ENCODE results near the gene RFPL4A. TPM values are rescaled to one million over a fixed set of nuclear protein-coding genes. Genes with fewer than 3 reads are reported as not detected.

RFPL4A gene
- total RNA-seq, 1 donor from 2014 or later, result not detected

DNA sequence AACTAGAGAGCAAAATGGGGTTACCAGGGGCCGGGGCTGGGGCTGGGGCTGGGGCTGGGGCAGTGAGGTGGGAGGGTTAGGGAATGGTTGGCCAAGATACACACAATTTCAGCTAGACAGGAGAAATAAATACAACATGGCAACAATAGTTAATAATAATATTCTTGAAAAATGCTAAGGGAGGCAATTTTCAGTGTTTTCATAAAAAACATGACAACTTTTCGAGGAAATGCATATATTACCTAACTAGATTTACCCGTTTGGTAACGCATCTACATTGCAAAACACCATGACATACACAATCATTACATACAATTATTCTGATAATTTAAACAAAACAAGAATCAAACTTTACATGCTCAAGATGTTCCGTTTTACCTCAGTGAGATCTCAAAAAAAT lies 22.2 kb downstream of the RFPL4A start:
- Histone ChIP-seq H3K36me3 (no peaks in the 10 kb centered on the region), H3K27me3 (ENCODE audit: low read depth) (peaks cover 67% of the 10 kb centered on the region), H3K4me3 (no peak overlapping the region), H3K4me1 (no peaks in the 10 kb centered on the region), H3K9me3 (replicated peaks) (no peaks in the 10 kb centered on the region), H3K27ac (replicated peaks) (no peak overlapping the region)
- intact Hi-C loops (cut with micrococcal nuclease), result no loop called here
- DNase-seq, result no peak
- TF ChIP-seq, protein P1, sequence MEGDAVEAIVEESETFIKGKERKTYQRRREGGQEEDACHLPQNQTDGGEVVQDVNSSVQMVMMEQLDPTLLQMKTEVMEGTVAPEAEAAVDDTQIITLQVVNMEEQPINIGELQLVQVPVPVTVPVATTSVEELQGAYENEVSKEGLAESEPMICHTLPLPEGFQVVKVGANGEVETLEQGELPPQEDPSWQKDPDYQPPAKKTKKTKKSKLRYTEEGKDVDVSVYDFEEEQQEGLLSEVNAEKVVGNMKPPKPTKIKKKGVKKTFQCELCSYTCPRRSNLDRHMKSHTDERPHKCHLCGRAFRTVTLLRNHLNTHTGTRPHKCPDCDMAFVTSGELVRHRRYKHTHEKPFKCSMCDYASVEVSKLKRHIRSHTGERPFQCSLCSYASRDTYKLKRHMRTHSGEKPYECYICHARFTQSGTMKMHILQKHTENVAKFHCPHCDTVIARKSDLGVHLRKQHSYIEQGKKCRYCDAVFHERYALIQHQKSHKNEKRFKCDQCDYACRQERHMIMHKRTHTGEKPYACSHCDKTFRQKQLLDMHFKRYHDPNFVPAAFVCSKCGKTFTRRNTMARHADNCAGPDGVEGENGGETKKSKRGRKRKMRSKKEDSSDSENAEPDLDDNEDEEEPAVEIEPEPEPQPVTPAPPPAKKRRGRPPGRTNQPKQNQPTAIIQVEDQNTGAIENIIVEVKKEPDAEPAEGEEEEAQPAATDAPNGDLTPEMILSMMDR (IDR thresholded peaks at IDR 0.05; ENCODE audit: borderline replicate concordance), result no peak

DNA sequence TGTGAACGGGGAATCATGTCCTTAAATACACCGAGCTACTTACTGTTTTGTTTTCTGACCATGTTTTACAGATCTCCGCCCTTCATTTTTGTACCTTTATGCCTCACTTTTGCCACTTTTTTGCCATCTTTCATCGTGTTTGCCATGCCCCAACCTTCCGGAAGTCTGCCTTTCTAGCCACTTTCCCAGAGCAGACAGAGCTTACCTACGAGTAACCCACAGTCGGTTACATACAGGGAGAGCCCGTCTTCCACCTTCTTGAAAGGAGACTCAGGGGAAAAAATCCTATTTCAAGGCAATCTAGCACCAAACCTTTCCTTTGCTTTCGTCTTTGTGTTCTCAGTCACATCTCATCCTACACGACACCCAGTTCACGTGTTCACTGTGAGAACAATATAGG lies 36.1 kb downstream of the RFPL4A start:
- no peak for DNase-seq
- no peak overlapping the region for H3K4me3 ChIP-seq
- TF ChIP-seq, protein P1 (IDR thresholded peaks at IDR 0.05; ENCODE audit: borderline replicate concordance), result no peak
- H3K36me3 ChIP-seq, result no peaks in the 10 kb centered on the region
- no peaks in the 10 kb centered on the region for H3K4me1 ChIP-seq
- no peak overlapping the region for H3K27ac ChIP-seq (replicated peaks)
- H3K27me3 ChIP-seq (ENCODE audit: low read depth), result peaks cover 42% of the 10 kb centered on the region
- H3K9me3 ChIP-seq (replicated peaks), result no peaks in the 10 kb centered on the region
- intact Hi-C loops (cut with micrococcal nuclease), result no loop called here

DNA sequence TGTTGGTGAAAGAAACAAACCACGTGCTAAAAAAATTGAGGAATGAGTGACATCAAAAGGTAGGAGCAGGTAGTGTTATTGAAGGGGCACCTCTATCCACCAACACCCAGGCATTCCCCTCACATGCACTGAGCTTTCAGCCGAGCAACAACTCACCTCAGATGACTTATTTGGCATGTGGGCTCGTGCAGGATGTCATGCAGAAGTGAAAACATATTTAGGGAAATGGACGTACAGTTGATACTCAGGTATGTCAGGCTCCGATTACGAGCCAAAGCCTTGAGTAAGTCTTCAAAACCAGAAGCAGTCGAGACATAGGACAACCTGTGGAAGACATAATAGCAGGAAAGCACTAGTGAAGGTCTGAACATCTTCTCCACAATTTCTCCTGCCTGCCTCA lies 42.5 kb downstream of the RFPL4A start:
- Histone ChIP-seq H3K36me3 (no peaks in the 10 kb centered on the region), H3K9me3 (replicated peaks) (peaks cover 11% of the 10 kb centered on the region), H3K4me3 (no peak overlapping the region), H3K4me1 (no peaks in the 10 kb centered on the region), H3K27me3 (ENCODE audit: low read depth) (peaks cover 19% of the 10 kb centered on the region), H3K27ac (replicated peaks) (no peak overlapping the region)
- no peak for DNase-seq
- TF ChIP-seq, protein P1 (IDR thresholded peaks at IDR 0.05; ENCODE audit: borderline replicate concordance), result no peak
- intact Hi-C loops (cut with micrococcal nuclease), result no loop called here

DNA sequence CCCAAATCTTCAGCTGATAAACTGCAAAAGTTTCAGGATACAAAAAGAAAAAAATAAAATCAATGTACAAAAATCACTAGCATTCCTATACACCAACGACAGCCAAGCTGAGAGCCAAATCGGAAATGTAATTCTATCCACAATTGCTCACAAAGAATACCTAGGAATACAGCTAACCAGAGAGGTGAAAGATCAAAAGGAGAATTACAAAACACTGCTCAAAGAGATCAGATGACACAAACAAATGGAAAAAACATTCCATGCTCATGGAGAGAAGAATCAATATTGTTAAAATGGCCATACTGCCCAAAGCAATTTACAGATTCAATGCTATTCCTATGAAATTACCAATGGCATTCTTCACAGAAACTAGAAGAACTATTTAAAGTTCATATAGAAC lies 43.4 kb downstream of the RFPL4A start:
- Histone ChIP-seq H3K4me1 (no peaks in the 10 kb centered on the region), H3K9me3 (replicated peaks) (peaks cover 12% of the 10 kb centered on the region)
- TF ChIP-seq, protein P1 (IDR thresholded peaks at IDR 0.05; ENCODE audit: borderline replicate concordance), result no peak

DNA sequence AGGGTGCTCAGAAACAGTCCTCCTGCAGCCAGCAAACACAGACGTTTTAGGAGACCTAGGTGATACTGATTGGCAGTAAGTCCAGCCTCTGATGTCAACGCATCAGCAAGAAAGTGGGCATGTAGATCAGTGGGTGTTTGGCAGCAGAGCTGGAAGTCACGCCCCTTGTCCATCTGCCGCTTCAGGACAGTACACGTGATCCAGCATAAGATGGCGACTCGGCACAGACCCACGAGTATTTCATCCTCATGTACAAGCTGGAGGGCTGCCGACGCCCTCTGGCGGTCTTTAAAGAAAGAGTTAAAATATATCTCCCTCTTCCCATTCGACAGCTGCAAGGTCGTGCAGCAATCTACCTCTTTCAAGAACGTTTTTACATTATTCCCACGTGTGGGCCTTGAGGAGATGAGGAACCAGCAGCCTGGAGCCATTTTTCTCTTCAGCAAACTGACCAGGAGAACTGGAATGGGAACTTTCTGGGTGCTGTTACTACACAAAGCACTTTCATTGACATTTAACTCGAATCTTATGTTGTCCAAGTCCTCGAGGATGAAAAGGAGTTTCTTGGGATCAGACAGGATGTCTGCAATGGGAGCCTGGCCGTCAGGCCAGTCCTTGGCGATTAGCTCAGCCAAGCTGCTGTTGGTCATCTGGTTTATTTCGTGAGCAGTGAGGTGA lies 50.6 kb downstream of the RFPL4A start:
- Histone ChIP-seq H3K4me3 (no peak overlapping the region), H3K9me3 (replicated peaks) (peaks cover 4% of the 10 kb centered on the region), H3K4me1 (no peaks in the 10 kb centered on the region), H3K36me3 (no peaks in the 10 kb centered on the region), H3K27me3 (ENCODE audit: low read depth) (peaks cover 25% of the 10 kb centered on the region), H3K27ac (replicated peaks) (no peak overlapping the region)
- peak; percentile 17 for DNase-seq
- intact Hi-C loops (cut with micrococcal nuclease), result no loop called here
- TF ChIP-seq, protein P1 (IDR thresholded peaks at IDR 0.05; ENCODE audit: borderline replicate concordance), result peak; percentile 31

More for the DNA sequence above, 43.4 kb downstream of the RFPL4A start:
- H3K36me3 ChIP-seq, result no peaks in the 10 kb centered on the region
- H3K27me3 ChIP-seq (ENCODE audit: low read depth), result peaks cover 16% of the 10 kb centered on the region
- H3K4me3 ChIP-seq, result no peak overlapping the region
- no peak for DNase-seq
- intact Hi-C loops (cut with micrococcal nuclease), result no loop called here
- H3K27ac ChIP-seq (replicated peaks), result no peak overlapping the region

Data from left ventricle myocardium inferior (tissue), 1 donor.